Stimulated activated CD8-positive, alpha-beta memory T cell treated with anti-CD3 and anti-CD28 coated beads, Interleukin-7, amount 100 ng/mL, for 48 hours (primary cell): Measurements from ENCODE around the gene PPP1R3E.
"Not testable (repeated sequence)": the region's sequence is repeated elsewhere in the genome, so short reads cannot be mapped to it uniquely, and the experiment has no call there.

ENCODE experiments used
- DNase-seq, 2 donors: peaks; one replicate each; pipeline ENCODE4 v3.0.0-alpha.2; 2020; ENCODE audit warnings: low read depth in 1 of 2; ENCODE audit errors: extremely low read depth in 1 of 2

The PPP1R3E gene

GRCh38 chr14:23302290-23303225 lies at the start of gene PPP1R3E:
Gene PPP1R3E (minus strand): TSS chr14:23302859. CDS start chr14:23302576, 283 bp downstream.
- peak; percentile 74 to 88 for DNase-seq

- DNase-seq: no peak
Measured at GRCh38 chr14:23351681-23352505, 49.2 kb upstream of the PPP1R3E start.

- no peak for DNase-seq
Measured at GRCh38 chr14:23349156-23349845, 46.6 kb upstream of the PPP1R3E start.

- DNase-seq: no peak
Measured at GRCh38 chr14:23348297-23348655, 45.6 kb upstream of the PPP1R3E start.

- DNase-seq: no peak
Measured at GRCh38 chr14:23347406-23348296, 45.0 kb upstream of the PPP1R3E start.

- no peak for DNase-seq
Measured at GRCh38 chr14:23346693-23347405, 44.2 kb upstream of the PPP1R3E start.

- no peak for DNase-seq
Measured at GRCh38 chr14:23345987-23346692, 43.5 kb upstream of the PPP1R3E start.

GRCh38 chr14:23344481-23344880 lies 41.8 kb upstream of the PPP1R3E start:
- DNase-seq: no peak

- no peak for DNase-seq
Measured at GRCh38 chr14:23339506-23340268, 37.0 kb upstream of the PPP1R3E start.

GRCh38 chr14:23335623-23336022 lies 33.0 kb upstream of the PPP1R3E start:
- no peak for DNase-seq

GRCh38 chr14:23327947-23328744 lies 25.5 kb upstream of the PPP1R3E start:
- DNase-seq: peak in 1 of 2 donors; percentile 53

- no peak for DNase-seq
Measured at GRCh38 chr14:23326491-23327332, 24.1 kb upstream of the PPP1R3E start.

GRCh38 chr14:23325746-23326145 lies 23.1 kb upstream of the PPP1R3E start:
- not testable (repeated sequence) for DNase-seq

GRCh38 chr14:23324993-23325392 lies 22.3 kb upstream of the PPP1R3E start:
- no peak for DNase-seq

GRCh38 chr14:23324455-23324846 lies 21.8 kb upstream of the PPP1R3E start:
- DNase-seq: no peak

GRCh38 chr14:23323838-23324454 lies 21.3 kb upstream of the PPP1R3E start:
- DNase-seq: no peak
